ENCODE measurements around the gene TRDMT1. TPM values are rescaled to one million over a fixed set of nuclear protein-coding genes. Genes with fewer than 3 reads are reported as not detected.

Gene TRDMT1
- total RNA-seq, 4 donors from 2014 or later: 2.7 to 9.4 (median 4.0) TPM

DNA sequence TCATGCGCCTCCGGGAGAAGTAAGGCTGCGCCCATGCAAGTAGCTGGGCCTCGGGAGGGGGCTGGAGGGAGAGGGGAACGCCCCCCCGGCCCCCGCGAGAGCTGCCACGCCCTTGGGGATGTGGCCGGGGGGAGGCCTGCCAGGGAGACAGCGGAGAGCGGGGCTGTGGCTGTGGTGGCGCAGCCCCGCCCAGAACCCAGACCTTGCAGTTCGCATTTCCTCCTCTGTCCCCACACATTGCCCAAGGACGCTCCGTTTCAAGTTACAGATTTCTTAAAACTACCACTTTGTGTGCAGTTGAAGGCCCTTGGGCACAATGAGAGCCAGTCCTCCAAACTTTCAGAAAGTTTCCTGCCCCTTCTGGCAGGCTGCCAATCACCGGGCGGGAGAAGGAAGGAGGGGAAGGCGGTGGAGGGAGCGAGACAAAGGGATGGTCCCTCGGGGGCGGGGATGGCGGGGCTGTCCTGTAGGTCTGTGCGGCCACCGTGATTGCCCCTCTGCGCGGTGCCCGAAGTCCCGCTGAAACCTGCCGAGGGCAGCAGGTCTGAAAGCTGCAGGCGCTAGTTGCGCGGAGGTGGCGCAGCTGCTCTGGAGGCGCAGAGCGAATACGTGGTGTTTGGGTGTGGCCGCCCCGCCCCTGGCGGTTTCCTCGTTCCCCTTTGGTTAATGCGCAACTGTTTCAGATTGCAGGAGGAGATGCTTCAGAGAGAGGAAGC, 28.7 kb upstream of the TRDMT1 start:
- WGBS: 1% methylated on average over 8 of the region's 43 CpGs
- H3K4me1 ChIP-seq: peaks cover 63% of the 10 kb centered on the region
- H3K27me3 ChIP-seq: peaks cover 5% of the 10 kb centered on the region

DNA sequence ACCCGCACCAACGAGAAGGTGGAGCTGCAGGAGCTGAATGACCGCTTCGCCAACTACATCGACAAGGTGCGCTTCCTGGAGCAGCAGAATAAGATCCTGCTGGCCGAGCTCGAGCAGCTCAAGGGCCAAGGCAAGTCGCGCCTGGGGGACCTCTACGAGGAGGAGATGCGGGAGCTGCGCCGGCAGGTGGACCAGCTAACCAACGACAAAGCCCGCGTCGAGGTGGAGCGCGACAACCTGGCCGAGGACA, 28.2 kb upstream of the TRDMT1 start:
- Histone ChIP-seq H3K27me3 (peaks cover 5% of the 10 kb centered on the region), H3K9me3 (no peaks in the 10 kb centered on the region), H3K36me3 (peaks cover 19% of the 10 kb centered on the region), H3K4me3 (peak overlapping the region; percentile 68), H3K4me1 (peaks cover 59% of the 10 kb centered on the region), H3K27ac (peak overlapping the region; percentile 99)
- TF ChIP-seq POLR2AphosphoS5 (IDR thresholded peaks at IDR 0.05): no peak
- TF ChIP-seq, protein P1, sequence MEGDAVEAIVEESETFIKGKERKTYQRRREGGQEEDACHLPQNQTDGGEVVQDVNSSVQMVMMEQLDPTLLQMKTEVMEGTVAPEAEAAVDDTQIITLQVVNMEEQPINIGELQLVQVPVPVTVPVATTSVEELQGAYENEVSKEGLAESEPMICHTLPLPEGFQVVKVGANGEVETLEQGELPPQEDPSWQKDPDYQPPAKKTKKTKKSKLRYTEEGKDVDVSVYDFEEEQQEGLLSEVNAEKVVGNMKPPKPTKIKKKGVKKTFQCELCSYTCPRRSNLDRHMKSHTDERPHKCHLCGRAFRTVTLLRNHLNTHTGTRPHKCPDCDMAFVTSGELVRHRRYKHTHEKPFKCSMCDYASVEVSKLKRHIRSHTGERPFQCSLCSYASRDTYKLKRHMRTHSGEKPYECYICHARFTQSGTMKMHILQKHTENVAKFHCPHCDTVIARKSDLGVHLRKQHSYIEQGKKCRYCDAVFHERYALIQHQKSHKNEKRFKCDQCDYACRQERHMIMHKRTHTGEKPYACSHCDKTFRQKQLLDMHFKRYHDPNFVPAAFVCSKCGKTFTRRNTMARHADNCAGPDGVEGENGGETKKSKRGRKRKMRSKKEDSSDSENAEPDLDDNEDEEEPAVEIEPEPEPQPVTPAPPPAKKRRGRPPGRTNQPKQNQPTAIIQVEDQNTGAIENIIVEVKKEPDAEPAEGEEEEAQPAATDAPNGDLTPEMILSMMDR (IDR thresholded peaks at IDR 0.05): no peak
- no peak for TF ChIP-seq POLR2A (IDR thresholded peaks at IDR 0.05)
- TF ChIP-seq EP300 (IDR thresholded peaks at IDR 0.05): no peak
- peak in 1 of 2 donors; percentile 86 for DNase-seq (ENCODE audit: low spot score in 2 of 2)
- no CpG with 5 or more reads among the region's 21 CpGs for WGBS

More for the DNA sequence above, 28.7 kb upstream of the TRDMT1 start:
- H3K27ac ChIP-seq: peak overlapping the region; percentile 99
- no peaks in the 10 kb centered on the region for H3K9me3 ChIP-seq
- peak overlapping the region; percentile 68 for H3K4me3 ChIP-seq
- peaks cover 24% of the 10 kb centered on the region for H3K36me3 ChIP-seq
- DNase-seq (ENCODE audit: low spot score in 2 of 2): peak; percentile 91 to 92
- TF ChIP-seq POLR2A (IDR thresholded peaks at IDR 0.05) (peak in 1 of 2 donors; percentile 36), POLR2AphosphoS5 (IDR thresholded peaks at IDR 0.05) (peak in 2 of 3 donors; percentile 32 to 88), EP300 (IDR thresholded peaks at IDR 0.05) (no peak)
- TF ChIP-seq, protein P1 (IDR thresholded peaks at IDR 0.05): no peak

DNA sequence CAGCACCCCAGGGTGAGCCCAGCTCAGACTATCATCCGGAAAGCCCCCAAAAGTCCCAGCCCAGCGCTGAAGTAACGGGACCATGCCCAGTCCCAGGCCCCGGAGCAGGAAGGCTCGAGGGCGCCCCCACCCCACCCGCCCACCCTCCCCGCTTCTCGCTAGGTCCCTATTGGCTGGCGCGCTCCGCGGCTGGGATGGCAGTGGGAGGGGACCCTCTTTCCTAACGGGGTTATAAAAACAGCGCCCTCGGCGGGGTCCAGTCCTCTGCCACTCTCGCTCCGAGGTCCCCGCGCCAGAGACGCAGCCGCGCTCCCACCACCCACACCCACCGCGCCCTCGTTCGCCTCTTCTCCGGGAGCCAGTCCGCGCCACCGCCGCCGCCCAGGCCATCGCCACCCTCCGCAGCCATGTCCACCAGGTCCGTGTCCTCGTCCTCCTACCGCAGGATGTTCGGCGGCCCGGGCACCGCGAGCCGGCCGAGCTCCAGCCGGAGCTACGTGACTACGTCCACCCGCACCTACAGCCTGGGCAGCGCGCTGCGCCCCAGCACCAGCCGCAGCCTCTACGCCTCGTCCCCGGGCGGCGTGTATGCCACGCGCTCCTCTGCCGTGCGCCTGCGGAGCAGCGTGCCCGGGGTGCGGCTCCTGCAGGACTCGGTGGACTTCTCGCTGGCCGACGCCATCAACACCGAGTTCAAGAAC, 27.7 kb upstream of the TRDMT1 start:
- DNase-seq (ENCODE audit: low spot score in 2 of 2): peak; percentile 94 to 96
- peaks cover 14% of the 10 kb centered on the region for H3K36me3 ChIP-seq
- TF ChIP-seq EP300 (IDR thresholded peaks at IDR 0.05): no peak
- TF ChIP-seq POLR2AphosphoS5 (IDR thresholded peaks at IDR 0.05): peak; percentile 40 to 97 (median 86)
- TF ChIP-seq POLR2A (IDR thresholded peaks at IDR 0.05): peak; percentile 91 to 94
- H3K27me3 ChIP-seq: peaks cover 5% of the 10 kb centered on the region
- no CpG with 5 or more reads among the region's 72 CpGs for WGBS
- H3K27ac ChIP-seq: peak overlapping the region; percentile 99
- H3K4me3 ChIP-seq: peak overlapping the region; percentile 68
- peaks cover 55% of the 10 kb centered on the region for H3K4me1 ChIP-seq
- no peaks in the 10 kb centered on the region for H3K9me3 ChIP-seq

DNA sequence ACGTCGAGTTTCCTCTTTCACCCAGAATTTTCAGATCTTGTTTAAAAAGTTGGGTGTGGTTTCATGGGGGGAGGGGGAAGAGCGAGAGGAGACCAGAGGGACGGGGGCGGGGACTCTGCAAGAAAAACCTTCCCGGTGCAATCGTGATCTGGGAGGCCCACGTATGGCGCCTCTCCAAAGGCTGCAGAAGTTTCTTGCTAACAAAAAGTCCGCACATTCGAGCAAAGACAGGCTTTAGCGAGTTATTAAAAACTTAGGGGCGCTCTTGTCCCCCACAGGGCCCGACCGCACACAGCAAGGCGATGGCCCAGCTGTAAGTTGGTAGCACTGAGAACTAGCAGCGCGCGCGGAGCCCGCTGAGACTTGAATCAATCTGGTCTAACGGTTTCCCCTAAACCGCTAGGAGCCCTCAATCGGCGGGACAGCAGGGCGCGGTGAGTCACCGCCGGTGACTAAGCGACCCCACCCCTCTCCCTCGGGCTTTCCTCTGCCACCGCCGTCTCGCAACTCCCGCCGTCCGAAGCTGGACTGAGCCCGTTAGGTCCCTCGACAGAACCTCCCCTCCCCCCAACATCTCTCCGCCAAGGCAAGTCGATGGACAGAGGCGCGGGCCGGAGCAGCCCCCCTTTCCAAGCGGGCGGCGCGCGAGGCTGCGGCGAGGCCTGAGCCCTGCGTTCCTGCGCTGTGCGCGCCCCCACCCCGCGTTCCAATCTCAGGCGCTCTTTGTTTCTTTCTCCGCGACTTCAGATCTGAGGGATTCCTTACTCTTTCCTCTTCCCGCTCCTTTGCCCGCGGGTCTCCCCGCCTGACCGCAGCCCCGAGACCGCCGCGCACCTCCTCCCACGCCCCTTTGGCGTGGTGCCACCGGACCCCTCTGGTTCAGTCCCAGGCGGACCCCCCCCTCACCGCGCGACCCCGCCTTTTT, 26.9 kb upstream of the TRDMT1 start, which contains the start of gene VIM:
Gene VIM, plus strand, starts transcription at position 151 of the 925 bp plus-strand sequence. CDS start 1,182 bp downstream, outside the sequence.
- no peaks in the 10 kb centered on the region for H3K9me3 ChIP-seq
- 1% methylated on average over 62 of the region's 77 CpGs for WGBS
- TF ChIP-seq POLR2A (IDR thresholded peaks at IDR 0.05) (peak in 1 of 2 donors; percentile 64), POLR2AphosphoS5 (IDR thresholded peaks at IDR 0.05) (peak; percentile 60 to 91 (median 85)), EP300 (IDR thresholded peaks at IDR 0.05) (no peak)
- TF ChIP-seq, protein P1 (IDR thresholded peaks at IDR 0.05): no peak
- peaks cover 46% of the 10 kb centered on the region for H3K4me1 ChIP-seq
- H3K27ac ChIP-seq: peak within 1 kb of the TSS; percentile 99
- DNase-seq (ENCODE audit: low spot score in 2 of 2): peak; percentile 97
- H3K4me3 ChIP-seq: peak within 1 kb of the TSS; percentile 68
- peaks cover 6% of the 10 kb centered on the region for H3K36me3 ChIP-seq
- peaks cover 5% of the 10 kb centered on the region for H3K27me3 ChIP-seq

DNA sequence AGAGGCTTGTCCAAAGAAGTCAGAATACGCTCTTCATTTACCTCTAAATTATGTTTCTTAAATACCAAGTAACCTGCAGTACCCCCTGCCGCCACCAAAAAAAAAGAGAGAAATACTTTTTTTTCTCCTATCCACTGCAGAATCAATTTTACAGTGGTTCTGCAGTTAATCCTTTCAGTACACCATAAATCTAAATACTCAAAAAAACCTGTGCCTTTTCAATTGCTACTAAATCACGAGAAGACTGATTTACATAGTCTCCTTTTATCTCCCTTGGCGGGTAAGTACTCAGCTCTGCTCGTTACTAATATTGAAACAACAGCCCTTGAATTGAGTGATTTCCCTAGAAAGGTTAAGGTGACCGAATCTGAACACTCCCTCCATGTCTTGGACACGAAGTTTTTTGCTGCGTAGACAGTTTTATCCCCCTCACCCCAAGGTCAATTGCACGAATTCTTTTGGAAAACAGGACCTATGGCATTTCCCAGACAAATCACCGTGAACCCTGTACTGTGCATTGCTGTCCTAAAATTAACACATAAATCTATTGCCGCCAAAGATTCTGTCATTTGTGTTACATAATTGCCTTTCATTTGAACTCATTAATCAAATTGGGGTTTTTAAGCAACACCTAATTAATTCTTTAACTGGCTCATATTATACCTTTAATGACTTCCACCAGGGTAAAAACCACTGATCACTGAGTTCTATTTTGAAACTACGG, 26.1 kb upstream of the TRDMT1 start:
- H3K4me1 ChIP-seq: peaks cover 38% of the 10 kb centered on the region
- H3K36me3 ChIP-seq: no peaks in the 10 kb centered on the region
- peak overlapping the region; percentile 68 for H3K4me3 ChIP-seq
- peaks cover 5% of the 10 kb centered on the region for H3K27me3 ChIP-seq
- no peaks in the 10 kb centered on the region for H3K9me3 ChIP-seq
- no peak for DNase-seq (ENCODE audit: low spot score in 2 of 2)
- peak overlapping the region; percentile 99 for H3K27ac ChIP-seq
- WGBS: 4% methylated on average over 12 of the region's 12 CpGs
- TF ChIP-seq, protein P1 (IDR thresholded peaks at IDR 0.05): peak; percentile 53 to 55
- TF ChIP-seq POLR2AphosphoS5 (IDR thresholded peaks at IDR 0.05): no peak

Measured in suprapubic skin (tissue), 4 donors.